Measurements from ENCODE around the gene CCDC197.
A peak's percentile ranks its signal among the peaks of the same experiment; 100 is the strongest.

DNA sequence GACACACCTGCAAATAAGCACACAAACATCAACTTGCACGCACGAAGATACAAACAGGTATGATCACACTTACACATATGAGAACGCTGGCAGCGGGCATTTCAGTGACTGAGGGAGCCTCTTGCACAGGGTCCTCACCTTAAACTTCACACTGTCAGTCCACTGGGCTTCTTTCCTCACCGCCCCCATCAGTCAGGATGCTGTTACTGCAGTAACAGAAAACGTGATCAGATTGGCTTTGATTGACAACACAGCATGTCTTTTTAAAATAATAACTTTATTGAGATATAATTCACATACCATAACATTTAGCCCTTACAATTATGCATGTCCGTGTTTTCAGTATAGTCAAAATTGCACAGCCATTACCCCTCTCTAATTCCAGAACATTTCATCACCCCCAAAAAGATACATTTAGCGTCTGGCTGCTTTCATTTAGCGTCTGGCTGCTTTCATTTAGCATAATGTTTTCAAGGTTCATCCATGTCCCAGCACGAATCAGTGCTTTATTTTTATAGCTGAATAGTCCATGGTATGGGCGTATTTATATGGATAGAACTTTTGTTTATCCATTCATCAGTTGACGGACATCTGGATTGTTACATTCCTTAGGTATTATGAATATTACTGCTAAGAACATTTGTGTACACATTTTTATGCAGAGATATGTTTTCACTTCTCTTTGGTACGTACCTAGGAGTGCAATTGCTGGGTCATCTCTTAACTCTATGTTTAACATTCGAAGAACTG, 8.4 kb downstream of the CCDC197 start:
- TF ChIP-seq HOXC10 (CRISPR knock-in tag; IDR thresholded peaks at IDR 0.05) (no peak), ZNF335 (tag by site-specific recombination; conservative IDR thresholded peaks at IDR 0.05) (no peak), ZNF24 (tag by site-specific recombination; IDR thresholded peaks at IDR 0.05) (no peak), KLF16 (tag by site-specific recombination; IDR thresholded peaks at IDR 0.05) (no peak), ZNF510 (tag by site-specific recombination; IDR thresholded peaks at IDR 0.05; ENCODE audit: insufficient replicate concordance) (no peak), ZFP41 (tag by site-specific recombination; IDR thresholded peaks at IDR 0.05; ENCODE audit: borderline replicate concordance) (no peak), ZNF239 (tag by site-specific recombination; IDR thresholded peaks at IDR 0.05) (no peak), ZNF670 (tag by site-specific recombination; IDR thresholded peaks at IDR 0.05; ENCODE audit: low read depth) (no peak)
- TF ChIP-seq, protein P1, sequence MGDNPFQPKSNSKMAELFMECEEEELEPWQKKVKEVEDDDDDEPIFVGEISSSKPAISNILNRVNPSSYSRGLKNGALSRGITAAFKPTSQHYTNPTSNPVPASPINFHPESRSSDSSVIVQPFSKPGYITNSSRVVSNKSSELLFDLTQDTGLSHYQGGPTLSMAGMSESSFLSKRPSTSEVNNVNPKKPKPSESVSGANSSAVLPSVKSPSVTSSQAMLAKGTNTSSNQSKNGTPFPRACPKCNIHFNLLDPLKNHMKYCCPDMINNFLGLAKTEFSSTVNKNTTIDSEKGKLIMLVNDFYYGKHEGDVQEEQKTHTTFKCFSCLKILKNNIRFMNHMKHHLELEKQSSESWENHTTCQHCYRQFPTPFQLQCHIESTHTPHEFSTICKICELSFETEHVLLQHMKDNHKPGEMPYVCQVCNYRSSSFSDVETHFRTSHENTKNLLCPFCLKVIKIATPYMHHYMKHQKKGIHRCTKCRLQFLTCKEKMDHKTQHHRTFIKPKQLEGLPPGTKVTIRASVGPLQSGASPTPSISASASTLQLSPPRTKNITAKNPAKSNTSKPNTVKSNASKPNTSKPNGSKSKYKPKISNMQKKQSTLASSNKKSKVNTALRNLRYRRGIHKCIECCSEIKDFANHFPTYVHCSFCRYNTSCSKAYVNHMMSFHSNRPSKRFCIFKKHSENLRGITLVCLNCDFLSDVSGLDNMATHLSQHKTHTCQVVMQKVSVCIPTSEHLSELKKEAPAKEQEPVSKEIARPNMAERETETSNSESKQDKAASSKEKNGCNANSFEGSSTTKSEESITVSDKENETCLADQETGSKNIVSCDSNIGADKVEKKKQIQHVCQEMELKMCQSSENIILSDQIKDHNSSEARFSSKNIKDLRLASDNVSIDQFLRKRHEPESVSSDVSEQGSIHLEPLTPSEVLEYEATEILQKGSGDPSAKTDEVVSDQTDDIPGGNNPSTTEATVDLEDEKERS (tag by site-specific recombination; IDR thresholded peaks at IDR 0.05), result no peak
- TF ChIP-seq, protein P2, sequence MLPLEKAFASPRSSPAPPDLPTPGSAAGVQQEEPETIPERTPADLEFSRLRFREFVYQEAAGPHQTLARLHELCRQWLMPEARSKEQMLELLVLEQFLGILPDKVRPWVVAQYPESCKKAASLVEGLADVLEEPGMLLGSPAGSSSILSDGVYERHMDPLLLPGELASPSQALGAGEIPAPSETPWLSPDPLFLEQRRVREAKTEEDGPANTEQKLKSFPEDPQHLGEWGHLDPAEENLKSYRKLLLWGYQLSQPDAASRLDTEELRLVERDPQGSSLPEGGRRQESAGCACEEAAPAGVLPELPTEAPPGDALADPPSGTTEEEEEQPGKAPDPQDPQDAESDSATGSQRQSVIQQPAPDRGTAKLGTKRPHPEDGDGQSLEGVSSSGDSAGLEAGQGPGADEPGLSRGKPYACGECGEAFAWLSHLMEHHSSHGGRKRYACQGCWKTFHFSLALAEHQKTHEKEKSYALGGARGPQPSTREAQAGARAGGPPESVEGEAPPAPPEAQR (tag by site-specific recombination; IDR thresholded peaks at IDR 0.05), result no peak
- TF ChIP-seq, protein P3, sequence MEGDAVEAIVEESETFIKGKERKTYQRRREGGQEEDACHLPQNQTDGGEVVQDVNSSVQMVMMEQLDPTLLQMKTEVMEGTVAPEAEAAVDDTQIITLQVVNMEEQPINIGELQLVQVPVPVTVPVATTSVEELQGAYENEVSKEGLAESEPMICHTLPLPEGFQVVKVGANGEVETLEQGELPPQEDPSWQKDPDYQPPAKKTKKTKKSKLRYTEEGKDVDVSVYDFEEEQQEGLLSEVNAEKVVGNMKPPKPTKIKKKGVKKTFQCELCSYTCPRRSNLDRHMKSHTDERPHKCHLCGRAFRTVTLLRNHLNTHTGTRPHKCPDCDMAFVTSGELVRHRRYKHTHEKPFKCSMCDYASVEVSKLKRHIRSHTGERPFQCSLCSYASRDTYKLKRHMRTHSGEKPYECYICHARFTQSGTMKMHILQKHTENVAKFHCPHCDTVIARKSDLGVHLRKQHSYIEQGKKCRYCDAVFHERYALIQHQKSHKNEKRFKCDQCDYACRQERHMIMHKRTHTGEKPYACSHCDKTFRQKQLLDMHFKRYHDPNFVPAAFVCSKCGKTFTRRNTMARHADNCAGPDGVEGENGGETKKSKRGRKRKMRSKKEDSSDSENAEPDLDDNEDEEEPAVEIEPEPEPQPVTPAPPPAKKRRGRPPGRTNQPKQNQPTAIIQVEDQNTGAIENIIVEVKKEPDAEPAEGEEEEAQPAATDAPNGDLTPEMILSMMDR (tag by site-specific recombination; IDR thresholded peaks at IDR 0.05), result no peak
- TF ChIP-seq, protein P4, sequence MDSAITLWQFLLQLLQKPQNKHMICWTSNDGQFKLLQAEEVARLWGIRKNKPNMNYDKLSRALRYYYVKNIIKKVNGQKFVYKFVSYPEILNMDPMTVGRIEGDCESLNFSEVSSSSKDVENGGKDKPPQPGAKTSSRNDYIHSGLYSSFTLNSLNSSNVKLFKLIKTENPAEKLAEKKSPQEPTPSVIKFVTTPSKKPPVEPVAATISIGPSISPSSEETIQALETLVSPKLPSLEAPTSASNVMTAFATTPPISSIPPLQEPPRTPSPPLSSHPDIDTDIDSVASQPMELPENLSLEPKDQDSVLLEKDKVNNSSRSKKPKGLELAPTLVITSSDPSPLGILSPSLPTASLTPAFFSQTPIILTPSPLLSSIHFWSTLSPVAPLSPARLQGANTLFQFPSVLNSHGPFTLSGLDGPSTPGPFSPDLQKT (IDR thresholded peaks at IDR 0.05; ENCODE audit: borderline replicate concordance, low read depth, low read length), result no peak
- TF ChIP-seq, protein P5, sequence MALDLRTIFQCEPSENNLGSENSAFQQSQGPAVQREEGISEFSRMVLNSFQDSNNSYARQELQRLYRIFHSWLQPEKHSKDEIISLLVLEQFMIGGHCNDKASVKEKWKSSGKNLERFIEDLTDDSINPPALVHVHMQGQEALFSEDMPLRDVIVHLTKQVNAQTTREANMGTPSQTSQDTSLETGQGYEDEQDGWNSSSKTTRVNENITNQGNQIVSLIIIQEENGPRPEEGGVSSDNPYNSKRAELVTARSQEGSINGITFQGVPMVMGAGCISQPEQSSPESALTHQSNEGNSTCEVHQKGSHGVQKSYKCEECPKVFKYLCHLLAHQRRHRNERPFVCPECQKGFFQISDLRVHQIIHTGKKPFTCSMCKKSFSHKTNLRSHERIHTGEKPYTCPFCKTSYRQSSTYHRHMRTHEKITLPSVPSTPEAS (tag by site-specific recombination; IDR thresholded peaks at IDR 0.05), result peak; percentile 46
